Measurements from ENCODE around the gene ZIC1. TPM values are rescaled to one million over a fixed set of nuclear protein-coding genes. Genes with fewer than 3 reads are reported as not detected.

The ZIC1 gene
- total and polyA plus RNA-seq, 2 donors (not counting 1 experiment from before 2014, with no cell fraction given) = not detected

GRCh38 chr3:147373301-147373700, 35.9 kb upstream of the ZIC1 start:
- intact Hi-C loops (cut with micrococcal nuclease) = no loop called here
- H3K4me3 ChIP-seq (ENCODE audit: control extremely low read depth in 1 of 5, extremely low read depth in 1 of 5, insufficient read depth in 1 of 5, low read depth in 2 of 5, low read length in 4 of 5) = no peak overlapping the region
- H3K9me3 ChIP-seq (ENCODE audit: control extremely low read depth in 1 of 3, control insufficient read depth in 2 of 3, insufficient read depth in 1 of 3, low read length in 2 of 3) = peaks cover 0 to 28% (median 0%) of the 10 kb centered on the region in 3 donors
- CTCF ChIA-PET = no interaction called here
- H3K36me3 ChIP-seq (replicated peaks in 1 of 2; ENCODE audit: control extremely low read depth in 1 of 2, control insufficient read depth in 1 of 2, extremely low read depth in 1 of 2, insufficient read depth in 2 of 2, low read length in 1 of 2) = no peaks in the 10 kb centered on the region
- H2AFZ ChIP-seq (ENCODE audit: insufficient read depth, low read depth, low read length, poor library complexity, severe bottlenecking) = no peak overlapping the region
- DNase-seq (no peak), ATAC-seq (ENCODE audit: low read depth) (no peak)
- H3K9ac ChIP-seq (ENCODE audit: low read length) = no peak overlapping the region
- H4K20me1 ChIP-seq (ENCODE audit: control insufficient read depth, insufficient read depth, low read length, poor library complexity, severe bottlenecking) = no peaks in the 10 kb centered on the region
- no peaks in the 10 kb centered on the region for H3K9me3 Mint-ChIP-seq (ENCODE audit: insufficient read depth)
- 6% methylated on average over 6 of the region's 6 CpGs for WGBS (ENCODE audit: insufficient coverage)
- no peak overlapping the region for H3K4me2 ChIP-seq (replicated peaks; ENCODE audit: low read depth, low read length, poor library complexity, severe bottlenecking)
- no peak overlapping the region for H3K27ac ChIP-seq (ENCODE audit: low read length in 2 of 2)
- H3K27ac Mint-ChIP-seq = no peak overlapping the region
- no peaks in the 10 kb centered on the region for H3K4me1 Mint-ChIP-seq
- no peak overlapping the region for H3K4me3 Mint-ChIP-seq
- peaks cover 79% of the 10 kb centered on the region for H3K27me3 Mint-ChIP-seq
- no peaks in the 10 kb centered on the region for H3K79me2 ChIP-seq (ENCODE audit: control insufficient read depth, insufficient read depth, low read length)
- POLR2A ChIA-PET = no interaction called here
- H3K27me3 ChIP-seq (replicated peaks in 1 of 4; ENCODE audit: control extremely low read depth in 1 of 4, control insufficient read depth in 3 of 4, insufficient read depth in 4 of 4, low read length in 3 of 4) = peaks cover 0 to 69% (median 34%) of the 10 kb centered on the region in 4 experiments
- TF ChIP-seq, protein P1, sequence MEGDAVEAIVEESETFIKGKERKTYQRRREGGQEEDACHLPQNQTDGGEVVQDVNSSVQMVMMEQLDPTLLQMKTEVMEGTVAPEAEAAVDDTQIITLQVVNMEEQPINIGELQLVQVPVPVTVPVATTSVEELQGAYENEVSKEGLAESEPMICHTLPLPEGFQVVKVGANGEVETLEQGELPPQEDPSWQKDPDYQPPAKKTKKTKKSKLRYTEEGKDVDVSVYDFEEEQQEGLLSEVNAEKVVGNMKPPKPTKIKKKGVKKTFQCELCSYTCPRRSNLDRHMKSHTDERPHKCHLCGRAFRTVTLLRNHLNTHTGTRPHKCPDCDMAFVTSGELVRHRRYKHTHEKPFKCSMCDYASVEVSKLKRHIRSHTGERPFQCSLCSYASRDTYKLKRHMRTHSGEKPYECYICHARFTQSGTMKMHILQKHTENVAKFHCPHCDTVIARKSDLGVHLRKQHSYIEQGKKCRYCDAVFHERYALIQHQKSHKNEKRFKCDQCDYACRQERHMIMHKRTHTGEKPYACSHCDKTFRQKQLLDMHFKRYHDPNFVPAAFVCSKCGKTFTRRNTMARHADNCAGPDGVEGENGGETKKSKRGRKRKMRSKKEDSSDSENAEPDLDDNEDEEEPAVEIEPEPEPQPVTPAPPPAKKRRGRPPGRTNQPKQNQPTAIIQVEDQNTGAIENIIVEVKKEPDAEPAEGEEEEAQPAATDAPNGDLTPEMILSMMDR (IDR thresholded peaks at IDR 0.05) = no peak
- TF ChIP-seq EZH2 (IDR thresholded peaks at IDR 0.05; ENCODE audit: borderline replicate concordance, insufficient read depth, low read depth, low read length, poor library complexity, severe bottlenecking) = no peak
- no peaks in the 10 kb centered on the region for H3K4me1 ChIP-seq (ENCODE audit: control insufficient read depth in 2 of 2, insufficient read depth in 2 of 2, low read length in 2 of 2)

DNA sequence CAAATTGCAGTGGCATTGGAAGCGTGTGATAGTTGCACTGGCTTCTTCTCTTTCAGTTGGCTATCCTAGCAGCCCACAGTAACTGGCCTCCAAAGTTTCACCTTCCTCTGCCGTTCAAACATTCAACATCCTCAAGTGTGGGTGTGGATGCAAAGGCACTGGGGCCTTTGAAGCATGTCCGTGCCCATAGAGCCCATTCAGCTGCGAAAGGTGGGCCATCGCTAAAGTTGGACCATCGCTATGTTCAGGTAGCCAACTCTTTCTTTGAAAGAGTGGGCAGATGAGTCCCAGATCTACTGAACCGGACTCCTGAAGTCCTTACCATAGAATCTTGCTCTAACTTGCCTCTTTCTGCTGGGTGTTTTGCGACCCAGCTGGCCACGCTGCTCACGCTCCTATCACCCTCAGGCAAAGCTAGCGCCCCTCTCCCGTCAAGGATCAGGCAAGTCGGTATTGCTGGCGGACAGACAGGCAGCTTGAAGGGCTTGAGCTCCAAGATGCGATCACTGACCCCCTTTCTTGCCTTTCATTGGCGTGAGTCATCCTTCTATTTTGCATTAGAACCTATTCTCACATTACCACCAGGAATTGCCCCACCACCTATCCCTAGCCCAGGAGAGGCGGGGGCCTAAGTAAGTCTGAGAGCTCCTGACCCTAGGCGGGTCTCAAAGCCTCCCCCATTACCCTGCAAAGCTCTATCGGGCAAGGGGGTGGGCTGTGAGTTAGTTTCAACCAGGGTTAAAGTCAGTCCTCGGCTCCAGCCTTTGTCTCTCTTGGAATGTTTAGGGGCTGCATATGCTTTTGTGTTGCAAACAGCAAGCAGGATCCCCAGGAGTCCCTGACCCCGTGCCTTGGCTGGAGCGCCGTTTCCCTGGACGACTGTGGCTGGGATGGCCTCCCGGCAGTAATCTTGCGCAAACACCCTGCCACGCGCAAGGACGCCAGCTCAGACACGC, 31.5 kb upstream of the ZIC1 start:
- no peak overlapping the region for H3K4me3 Mint-ChIP-seq
- H3K9ac ChIP-seq (ENCODE audit: low read length) = no peak overlapping the region
- peaks cover 0 to 51% (median 28%) of the 10 kb centered on the region in 4 experiments for H3K27me3 ChIP-seq (replicated peaks in 1 of 4; ENCODE audit: control extremely low read depth in 1 of 4, control insufficient read depth in 3 of 4, insufficient read depth in 4 of 4, low read length in 3 of 4)
- ChIA-PET POLR2A (no interaction called here), CTCF (no interaction called here)
- H3K9me3 Mint-ChIP-seq (ENCODE audit: insufficient read depth) = no peaks in the 10 kb centered on the region
- no peaks in the 10 kb centered on the region for H3K4me1 Mint-ChIP-seq
- H3K4me2 ChIP-seq (replicated peaks; ENCODE audit: low read depth, low read length, poor library complexity, severe bottlenecking) = no peak overlapping the region
- no peak overlapping the region for H3K4me3 ChIP-seq (ENCODE audit: control extremely low read depth in 1 of 5, extremely low read depth in 1 of 5, insufficient read depth in 1 of 5, low read depth in 2 of 5, low read length in 4 of 5)
- TF ChIP-seq EZH2 (IDR thresholded peaks at IDR 0.05; ENCODE audit: borderline replicate concordance, insufficient read depth, low read depth, low read length, poor library complexity, severe bottlenecking) = no peak
- TF ChIP-seq, protein P1 (IDR thresholded peaks at IDR 0.05) = no peak
- no peak overlapping the region for H3K27ac ChIP-seq (ENCODE audit: low read length in 2 of 2)
- no peaks in the 10 kb centered on the region for H3K4me1 ChIP-seq (ENCODE audit: control insufficient read depth in 2 of 2, insufficient read depth in 2 of 2, low read length in 2 of 2)
- no peaks in the 10 kb centered on the region for H4K20me1 ChIP-seq (ENCODE audit: control insufficient read depth, insufficient read depth, low read length, poor library complexity, severe bottlenecking)
- WGBS (ENCODE audit: insufficient coverage) = 12% methylated on average over 22 of the region's 30 CpGs
- peaks cover 74% of the 10 kb centered on the region for H3K27me3 Mint-ChIP-seq
- no peaks in the 10 kb centered on the region for H3K79me2 ChIP-seq (ENCODE audit: control insufficient read depth, insufficient read depth, low read length)
- intact Hi-C loops (cut with micrococcal nuclease) = no loop called here
- DNase-seq (no peak), ATAC-seq (ENCODE audit: low read depth) (no peak)
- no peaks in the 10 kb centered on the region for H3K36me3 ChIP-seq (replicated peaks in 1 of 2; ENCODE audit: control extremely low read depth in 1 of 2, control insufficient read depth in 1 of 2, extremely low read depth in 1 of 2, insufficient read depth in 2 of 2, low read length in 1 of 2)
- H3K27ac Mint-ChIP-seq = no peak overlapping the region
- no peak overlapping the region for H2AFZ ChIP-seq (ENCODE audit: insufficient read depth, low read depth, low read length, poor library complexity, severe bottlenecking)
- peaks cover 0 to 27% (median 0%) of the 10 kb centered on the region in 3 donors for H3K9me3 ChIP-seq (ENCODE audit: control extremely low read depth in 1 of 3, control insufficient read depth in 2 of 3, insufficient read depth in 1 of 3, low read length in 2 of 3)

Data from B cell (primary cell).